Sigmoid colon (tissue), 7 donors: ENCODE measurements around the gene MUC5B. TPM values are rescaled to one million over a fixed set of nuclear protein-coding genes. Genes with fewer than 3 reads are reported as not detected.
"Not testable (repeated sequence)": the region's sequence is repeated elsewhere in the genome, so short reads cannot be mapped to it uniquely, and the experiment has no call there.

Experiments used
- DNase-seq: peaks from one replicate; pipeline ENCODE4 v3.0.0-alpha.2; 2019
- H3K27ac ChIP-seq, 4 donors: fragments of 200-600 bp; sonication (generic); one replicate each; pipeline ENCODE4 v1.5.1; 2016 to 2019; ENCODE audit warnings: mild to moderate bottlenecking in 1 of 4
- H3K27me3 ChIP-seq, 3 donors: fragments of 200-600 bp; sonication (generic); one replicate each; pipeline ENCODE4 v1.5.1; 2019; ENCODE audit warnings: mild to moderate bottlenecking in 1 of 3
- H3K36me3 ChIP-seq, 4 donors: fragments of 200-600 bp; sonication (generic); one replicate each; pipeline ENCODE4 v1.5.1; 2016 to 2019
- H3K4me1 ChIP-seq, 4 donors: fragments of 200-600 bp; sonication (generic); one replicate each; pipeline ENCODE4 v1.5.1; 2017 to 2019
- H3K4me3 ChIP-seq, 4 donors: fragments of 200-600 bp; sonication (generic); one replicate each; pipeline ENCODE4 v1.5.1; 2017 to 2019; ENCODE audit warnings: mild to moderate bottlenecking in 2 of 4, moderate library complexity in 1 of 4
- H3K9me3 ChIP-seq, 4 donors: fragments of 200-600 bp in 3 of 4; sonication (generic) in 3 of 4; one replicate each; pipeline versions ENCODE4 v1.5.1 to v1.6.1; 2013 to 2019
- CTCF ChIP-seq, 4 experiments: fragments of 450-650 bp in 3 of 4; fragments of 200-600 bp in 1 of 4; IDR thresholded peaks; one replicate each; pipeline ENCODE4 v1.5.1; 2016 to 2019; ENCODE audit warnings: antibody characterized with exemption in 4 of 4, mild to moderate bottlenecking in 3 of 4, moderate library complexity in 2 of 4
- EP300 ChIP-seq, 4 donors: sonication (generic); formaldehyde crosslinking; IDR thresholded peaks; one replicate each; pipeline ENCODE4 v1.6.1; 2017; ENCODE audit warnings: antibody characterized with exemption in 4 of 4
- POLR2A ChIP-seq, 2 donors: fragments of 450-650 bp; IDR thresholded peaks; one replicate each; pipeline ENCODE4 v1.6.1; 2016; ENCODE audit warnings: antibody characterized with exemption in 2 of 2, mild to moderate bottlenecking in 2 of 2, moderate library complexity in 2 of 2
- POLR2AphosphoS5 ChIP-seq, 4 donors: sonication (generic); formaldehyde crosslinking; IDR thresholded peaks; one replicate each; pipeline ENCODE4 v1.6.1; 2017; ENCODE audit warnings: antibody characterized with exemption in 4 of 4
- WGBS, 2 donors: extraction: QIAGEN DNeasy Blood & Tissue Kit; methylation state at CpG; one replicate each; pipeline ENCODE4 v1.1.7; 2013; 5-methylcytosine and 5-hydroxymethylcytosine counted together
- intact Hi-C: fragments of 100-400 bp; cut with DNase I; formaldehyde crosslinking; loops from one replicate; pipeline ENCODE4 v1.15.1; 2023
- polyA plus RNA-seq, 3 donors: library from polyadenylated mRNA; stranded (reverse); fragments of 200-250 nt; gene quantifications; one replicate each; pipeline ENCODE4 v1.2.3, GENCODE V29; 2013
- total RNA-seq, 4 donors: library from RNA; depleted of rRNA; stranded (reverse); fragments of >200 nt; gene quantifications; one replicate each; pipeline ENCODE4 v1.1.0, GENCODE V29; 2016
- donor health status: healthy with polysubstance abuse.
- donor health status: Bipolar disorder and iron deficiency.
- donor health status: healthy.

MUC5B gene
- total and polyA plus RNA-seq, 7 donors: 0.83 to 131 (median 2.8) TPM; not detected in 3

- no peaks in the 10 kb centered on the region for H3K4me1 ChIP-seq
- intact Hi-C loops: no loop called here
- 93 to 96% methylated on average over 25 of the region's 25 CpGs for WGBS, 2 donors
- no peak for DNase-seq
- no peak overlapping the region for H3K27ac ChIP-seq
- H3K27me3 ChIP-seq: no peaks in the 10 kb centered on the region
- H3K4me3 ChIP-seq: no peak overlapping the region
- H3K9me3 ChIP-seq: no peaks in the 10 kb centered on the region
- TF ChIP-seq EP300 (IDR thresholded peaks at IDR 0.05) (no peak), POLR2AphosphoS5 (IDR thresholded peaks at IDR 0.05) (no peak), CTCF (IDR thresholded peaks at IDR 0.05) (no peak), POLR2A (IDR thresholded peaks at IDR 0.05) (no peak)
- H3K36me3 ChIP-seq: no peaks in the 10 kb centered on the region
Observed at GRCh38 chr11:1240771-1241170, 17.9 kb downstream of the MUC5B start.

GRCh38 chr11:1241706-1242105 lies 18.8 kb downstream of the MUC5B start:
- Histone ChIP-seq H3K4me1 (no peaks in the 10 kb centered on the region), H3K9me3 (no peaks in the 10 kb centered on the region), H3K4me3 (no peak overlapping the region), H3K27ac (no peak overlapping the region), H3K27me3 (no peaks in the 10 kb centered on the region), H3K36me3 (no peaks in the 10 kb centered on the region)
- TF ChIP-seq POLR2AphosphoS5 (IDR thresholded peaks at IDR 0.05) (no peak), POLR2A (IDR thresholded peaks at IDR 0.05) (no peak), EP300 (IDR thresholded peaks at IDR 0.05) (no peak), CTCF (IDR thresholded peaks at IDR 0.05) (no peak)
- intact Hi-C loops: no loop called here
- 94 to 97% methylated on average over 20 of the region's 20 CpGs for WGBS, 2 donors
- no peak for DNase-seq

GRCh38 chr11:1242289-1242688 lies 19.4 kb downstream of the MUC5B start:
- H3K36me3 ChIP-seq: no peaks in the 10 kb centered on the region
- TF ChIP-seq EP300 (IDR thresholded peaks at IDR 0.05): no peak
- TF ChIP-seq POLR2A (IDR thresholded peaks at IDR 0.05): no peak
- TF ChIP-seq POLR2AphosphoS5 (IDR thresholded peaks at IDR 0.05): no peak
- no peak for TF ChIP-seq CTCF (IDR thresholded peaks at IDR 0.05)
- no peak for DNase-seq
- no peaks in the 10 kb centered on the region for H3K9me3 ChIP-seq
- intact Hi-C loops: no loop called here
- 93 to 94% methylated on average over 20 of the region's 20 CpGs for WGBS, 2 donors
- no peaks in the 10 kb centered on the region for H3K4me1 ChIP-seq
- H3K27ac ChIP-seq: no peak overlapping the region
- no peak overlapping the region for H3K4me3 ChIP-seq
- H3K27me3 ChIP-seq: no peaks in the 10 kb centered on the region

- H3K9me3 ChIP-seq, H3K36me3 ChIP-seq, intact Hi-C loops, H3K4me3 ChIP-seq, H3K27ac ChIP-seq, DNase-seq, H3K27me3 ChIP-seq, H3K4me1 ChIP-seq: not testable (repeated sequence)
- 63 to 91% methylated on average over 8 to 9 of the region's 11 CpGs for WGBS, 2 donors
Observed at GRCh38 chr11:1242751-1243150, 19.9 kb downstream of the MUC5B start.

GRCh38 chr11:1243521-1243920 lies 20.7 kb downstream of the MUC5B start:
- H3K4me1 ChIP-seq, H3K36me3 ChIP-seq, intact Hi-C loops, H3K27ac ChIP-seq, H3K4me3 ChIP-seq, DNase-seq, H3K9me3 ChIP-seq, H3K27me3 ChIP-seq: not testable (repeated sequence)
- WGBS, 2 donors: 94 to 96% methylated on average over 13 to 14 of the region's 18 CpGs

GRCh38 chr11:1244557-1244956 lies 21.7 kb downstream of the MUC5B start:
- intact Hi-C loops, H3K36me3 ChIP-seq: not testable (repeated sequence)
- WGBS, 2 donors: 90 to 97% methylated on average over 9 of the region's 9 CpGs

GRCh38 chr11:1245717-1246116 lies 22.9 kb downstream of the MUC5B start:
- H3K36me3 ChIP-seq, intact Hi-C loops, H3K4me1 ChIP-seq, H3K9me3 ChIP-seq, DNase-seq, H3K27ac ChIP-seq, H3K4me3 ChIP-seq, H3K27me3 ChIP-seq: not testable (repeated sequence)
- 80 to 92% methylated on average over 13 of the region's 14 CpGs for WGBS, 2 donors

More at GRCh38 chr11:1244557-1244956, 21.7 kb downstream of the MUC5B start:
- H3K4me1 ChIP-seq, H3K9me3 ChIP-seq, H3K27me3 ChIP-seq, H3K4me3 ChIP-seq, DNase-seq, H3K27ac ChIP-seq: not testable (repeated sequence)

GRCh38 chr11:1246301-1246700 lies 23.4 kb downstream of the MUC5B start:
- DNase-seq, H3K27me3 ChIP-seq, H3K9me3 ChIP-seq, H3K36me3 ChIP-seq, H3K27ac ChIP-seq, H3K4me3 ChIP-seq, intact Hi-C loops, H3K4me1 ChIP-seq: not testable (repeated sequence)
- WGBS, 2 donors: 27 to 81% methylated on average over 14 of the region's 14 CpGs

- H3K9me3 ChIP-seq, DNase-seq, H3K36me3 ChIP-seq, H3K27ac ChIP-seq, intact Hi-C loops, H3K27me3 ChIP-seq, H3K4me3 ChIP-seq, H3K4me1 ChIP-seq: not testable (repeated sequence)
- 80 to 87% methylated on average over 14 of the region's 14 CpGs for WGBS, 2 donors
Observed at GRCh38 chr11:1247026-1247425, 24.2 kb downstream of the MUC5B start.

- H3K4me1 ChIP-seq, H3K4me3 ChIP-seq, H3K36me3 ChIP-seq, intact Hi-C loops, DNase-seq, H3K27ac ChIP-seq, H3K9me3 ChIP-seq, H3K27me3 ChIP-seq: not testable (repeated sequence)
- 93 to 96% methylated on average over 12 to 13 of the region's 18 CpGs for WGBS, 2 donors
Observed at GRCh38 chr11:1248951-1249350, 26.1 kb downstream of the MUC5B start.
